CD1c-positive myeloid dendritic cell (primary cell): ENCODE measurements around the gene BNIP2.
"Not testable (repeated sequence)": the region's sequence is repeated elsewhere in the genome, so short reads cannot be mapped to it uniquely, and the experiment has no call there.

Source experiments
- DNase-seq: peaks from one replicate; pipeline ENCODE4 v3.0.0-alpha.2; 2016; ENCODE audit errors: extremely low spot score

The BNIP2 gene

DNA sequence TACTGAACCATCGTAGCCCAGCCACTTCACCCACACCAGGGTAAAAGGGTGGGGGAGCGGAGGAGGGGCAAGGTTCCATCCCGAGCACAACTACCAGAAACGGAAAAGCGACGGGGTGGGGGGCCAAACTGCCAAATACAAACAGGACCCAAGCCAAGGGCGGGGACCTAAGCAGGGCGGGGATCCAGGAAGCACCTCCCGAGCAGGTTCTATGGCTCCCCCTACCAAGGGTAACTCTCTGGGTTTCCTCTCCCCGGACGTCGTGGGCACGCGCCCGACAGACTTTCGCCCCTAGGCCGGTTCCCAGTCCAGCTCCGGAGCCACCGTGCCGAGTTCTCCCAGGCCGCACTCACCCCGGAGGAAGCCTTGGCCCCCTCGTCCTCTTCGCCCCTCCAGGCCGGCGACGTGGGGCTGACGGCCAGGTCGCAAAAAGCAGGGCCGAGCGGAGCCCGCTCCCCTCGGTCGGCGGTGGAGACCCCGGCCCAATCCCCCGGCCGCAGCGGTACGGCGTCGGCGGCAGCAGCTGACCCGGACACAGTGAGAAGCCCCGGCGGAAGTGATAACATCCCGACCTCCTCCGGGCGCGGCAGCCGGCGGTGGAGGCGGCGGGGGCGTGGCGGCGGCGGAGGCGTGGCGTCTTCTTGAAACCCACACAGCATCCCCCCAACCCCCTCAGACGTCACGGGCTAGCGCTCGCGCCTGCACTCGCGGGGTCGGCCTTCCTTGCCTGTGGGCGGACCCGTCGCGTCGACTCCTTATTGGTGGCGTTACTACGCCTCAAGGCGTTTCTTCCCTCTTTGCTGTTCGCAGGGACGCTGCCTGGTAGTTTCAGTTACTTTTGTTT is at the start of gene BNIP2:
Gene BNIP2, minus strand, starts transcription at position 539 of the 844 bp plus-strand sequence. CDS start 6,863 bp downstream, outside the sequence.
- peak; percentile 98 for DNase-seq

DNA sequence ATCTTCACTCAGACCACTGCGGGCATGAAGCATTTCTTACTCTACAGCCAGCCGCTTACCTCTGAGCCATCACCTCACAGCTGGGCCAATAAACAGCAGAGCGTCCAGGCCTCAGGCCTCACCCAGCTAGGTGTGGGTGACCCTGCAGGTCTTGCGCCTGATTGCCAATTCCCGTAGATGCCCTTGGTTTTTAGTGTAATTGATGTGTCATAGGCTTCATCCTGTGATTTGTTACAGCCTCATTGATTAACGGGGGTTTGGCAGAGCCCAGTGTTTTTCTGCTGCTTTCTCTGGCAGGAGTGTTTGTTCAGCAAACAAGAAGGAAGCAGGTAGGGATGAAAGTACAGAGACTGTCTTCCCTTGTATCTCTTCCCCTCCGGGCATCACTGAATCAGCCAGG is 49.6 kb upstream of the BNIP2 start:
- DNase-seq, result no peak

DNA sequence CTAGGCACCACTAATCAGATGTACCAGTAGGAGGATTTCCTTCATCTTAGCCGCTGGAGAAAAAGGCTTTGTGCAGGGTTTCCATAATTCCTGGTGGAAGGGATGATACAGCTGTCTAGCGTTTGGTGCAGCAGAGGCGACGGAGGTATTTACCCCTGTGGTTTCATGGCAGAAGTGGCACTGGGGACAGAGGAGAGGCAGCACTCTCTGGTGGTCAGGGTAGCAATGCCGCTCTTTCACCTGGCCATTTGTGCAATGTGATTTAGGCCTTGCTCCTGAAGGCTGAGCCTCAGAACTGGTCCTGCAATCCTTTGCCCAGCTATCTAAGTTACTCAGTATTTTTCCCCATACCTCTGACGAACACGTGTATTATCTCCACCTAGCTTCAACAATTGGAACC is 47.1 kb upstream of the BNIP2 start:
- no peak for DNase-seq

DNA sequence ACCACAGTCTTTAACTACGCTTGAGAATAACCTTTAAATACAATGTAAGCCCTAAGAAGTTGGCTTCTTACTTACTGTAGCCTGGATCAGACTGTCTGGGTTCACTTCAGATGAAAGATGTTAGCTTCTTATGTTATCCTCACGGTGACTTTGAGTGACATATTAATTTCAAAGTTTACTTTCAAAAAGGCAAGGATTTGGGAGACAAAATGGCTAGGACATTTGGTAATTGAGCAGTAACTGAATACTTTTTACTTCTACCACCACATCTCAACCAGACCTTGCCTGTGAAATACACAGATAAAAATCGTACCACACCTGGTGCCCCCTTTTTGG is 36.0 kb upstream of the BNIP2 start:
- DNase-seq, result no peak

GRCh38 chr15:59723687-59724346 is 34.7 kb upstream of the BNIP2 start:
- DNase-seq, result no peak

- no peak for DNase-seq
These were observed 33.4 kb upstream of the BNIP2 start for GRCh38 chr15:59722476-59722875.

DNA sequence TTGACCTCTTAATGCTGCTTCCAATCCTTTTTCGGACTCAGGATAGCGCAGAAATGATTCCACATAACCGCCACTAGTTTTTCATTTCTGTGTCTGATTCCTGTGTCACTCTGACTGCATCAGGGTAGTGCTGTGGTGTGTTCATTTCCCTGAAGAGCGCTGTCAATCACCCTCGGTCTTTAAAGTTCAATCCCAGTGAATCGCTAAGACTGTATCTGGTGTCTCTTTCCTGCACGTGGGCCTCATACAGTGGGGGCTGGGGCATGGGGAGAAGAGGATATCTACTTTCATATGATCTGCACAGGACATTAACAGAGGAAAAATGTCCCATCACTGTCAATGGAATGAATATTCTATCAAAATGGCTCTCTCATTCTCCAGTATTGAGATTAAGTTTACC is 32.9 kb upstream of the BNIP2 start:
- DNase-seq, result no peak

DNA sequence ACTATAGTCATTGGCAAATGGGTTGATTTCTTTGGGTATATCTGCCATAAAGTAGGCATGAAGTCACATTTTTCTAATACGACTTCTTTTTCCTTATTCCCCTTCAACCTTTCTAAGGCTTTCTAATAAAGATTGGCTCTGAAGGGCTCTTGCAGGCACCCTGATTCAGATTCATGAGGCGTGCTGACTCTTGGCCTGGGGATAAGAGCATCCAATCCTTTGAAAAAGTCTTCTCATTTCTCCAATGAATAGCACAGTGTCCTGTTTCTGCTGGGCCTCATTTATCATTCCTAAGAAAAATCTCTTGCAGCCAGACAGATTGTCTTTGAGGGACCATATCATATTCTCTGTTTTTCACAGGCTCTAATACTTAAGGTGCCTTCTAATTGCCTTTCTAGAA is 32.3 kb upstream of the BNIP2 start:
- DNase-seq, result no peak

- no peak for DNase-seq
These were observed 24.1 kb upstream of the BNIP2 start for GRCh38 chr15:59713177-59713576.

DNA sequence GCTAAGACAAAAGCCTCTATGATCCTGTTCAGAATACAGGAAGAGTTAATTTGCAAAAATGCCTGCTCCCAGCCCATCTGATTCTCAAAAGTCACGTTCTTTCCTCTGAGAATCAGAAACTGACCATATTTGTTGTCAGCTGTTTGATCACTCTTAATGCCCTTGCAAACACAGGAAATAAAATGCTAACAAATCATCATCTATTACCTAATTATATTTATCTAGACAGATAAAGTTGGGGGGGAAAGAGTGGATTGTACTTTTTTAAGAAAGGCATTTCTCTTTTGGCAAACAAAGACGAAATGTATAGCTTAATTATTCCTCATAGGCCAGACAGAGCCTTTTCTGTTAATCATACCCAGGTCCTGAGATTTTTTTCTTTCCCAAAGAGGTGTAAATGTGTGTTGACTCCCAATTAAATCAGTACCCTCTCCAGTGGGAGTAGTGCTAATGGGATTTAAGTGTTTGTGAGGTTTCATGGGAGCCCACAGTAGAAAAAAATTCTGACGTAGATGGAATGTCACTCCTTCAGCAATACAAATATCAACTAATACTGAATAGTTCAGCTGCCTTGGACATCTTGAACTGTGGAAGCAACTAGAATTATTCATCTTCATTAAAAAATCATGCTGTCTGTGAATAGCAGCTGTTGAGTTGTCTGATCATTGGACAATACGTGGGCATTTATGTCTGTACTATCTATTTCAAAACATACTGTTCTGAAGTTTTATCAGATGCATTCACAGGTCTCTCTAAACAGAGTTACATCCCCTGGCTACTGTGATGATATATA is 22.5 kb upstream of the BNIP2 start:
- DNase-seq, result no peak

GRCh38 chr15:59707619-59708018 is 18.5 kb upstream of the BNIP2 start:
- no peak for DNase-seq

- no peak for DNase-seq
These were observed 15.1 kb upstream of the BNIP2 start for GRCh38 chr15:59703979-59704796.

DNA sequence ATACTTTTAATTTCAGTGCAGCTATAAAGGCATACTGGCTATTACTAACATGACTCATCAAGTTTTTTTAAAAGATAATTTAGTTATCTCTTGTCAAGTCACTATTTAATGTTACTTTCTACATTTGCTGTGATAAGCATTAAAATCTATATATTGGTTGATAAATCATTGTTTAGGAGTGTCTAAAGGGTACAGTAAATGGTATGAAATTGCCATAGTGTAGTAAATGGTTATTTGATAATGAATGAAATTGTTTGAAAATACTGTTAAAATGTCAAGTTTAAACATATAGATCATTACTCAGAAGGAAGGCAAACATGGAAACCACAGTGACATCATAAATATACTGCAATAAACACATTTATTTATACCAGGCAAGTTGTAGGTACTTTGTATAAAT is 13.2 kb upstream of the BNIP2 start:
- no peak for DNase-seq

- DNase-seq, result no peak
These were observed 12.8 kb upstream of the BNIP2 start for GRCh38 chr15:59701880-59702279.

- DNase-seq, result no peak
These were observed 10.8 kb upstream of the BNIP2 start for GRCh38 chr15:59699810-59700431.

DNA sequence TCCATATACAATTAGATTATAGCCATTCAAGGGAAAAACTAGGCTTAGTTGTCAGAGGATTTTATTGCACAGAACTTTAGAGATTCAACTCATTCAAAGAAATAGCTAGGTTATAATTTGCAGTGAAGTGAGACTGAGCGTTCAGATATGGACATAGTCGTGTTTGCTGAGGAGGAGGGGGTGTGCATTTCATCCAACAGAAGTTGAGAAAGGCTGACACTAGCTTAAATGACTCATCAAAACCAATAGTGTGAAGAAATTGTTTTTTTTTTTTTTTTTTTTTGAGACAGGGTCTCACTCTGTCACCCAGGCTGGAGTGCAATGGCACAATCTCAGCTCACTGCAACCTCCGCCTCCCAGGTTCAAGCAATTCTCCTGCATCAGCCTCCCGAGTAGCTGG is 8.9 kb upstream of the BNIP2 start:
- not testable (repeated sequence) for DNase-seq

- no peak for DNase-seq
These were observed 7.2 kb upstream of the BNIP2 start for GRCh38 chr15:59696332-59696731.

DNA sequence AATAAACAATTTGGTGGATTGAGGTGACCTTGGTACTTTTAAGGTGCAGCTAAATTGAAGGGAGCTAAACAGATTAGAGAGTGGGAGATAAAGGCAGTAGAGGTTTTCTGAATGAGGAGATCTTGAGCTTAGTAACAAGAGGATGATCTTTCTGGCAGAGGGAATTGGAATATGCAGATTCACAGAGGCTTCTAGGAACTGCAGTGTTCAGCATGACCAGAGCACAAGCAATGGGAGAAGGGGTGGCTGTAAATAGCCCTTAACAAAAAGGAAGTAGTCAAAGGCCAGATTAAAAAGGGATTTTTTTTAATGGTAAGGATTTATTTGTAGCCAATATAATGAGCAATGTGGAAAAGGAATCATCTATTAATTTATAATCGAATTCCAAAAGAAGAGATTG is 5.7 kb upstream of the BNIP2 start:
- no peak for DNase-seq

- DNase-seq, result peak; percentile 82
These were observed 2.2 kb upstream of the BNIP2 start for GRCh38 chr15:59691194-59691805.

DNA sequence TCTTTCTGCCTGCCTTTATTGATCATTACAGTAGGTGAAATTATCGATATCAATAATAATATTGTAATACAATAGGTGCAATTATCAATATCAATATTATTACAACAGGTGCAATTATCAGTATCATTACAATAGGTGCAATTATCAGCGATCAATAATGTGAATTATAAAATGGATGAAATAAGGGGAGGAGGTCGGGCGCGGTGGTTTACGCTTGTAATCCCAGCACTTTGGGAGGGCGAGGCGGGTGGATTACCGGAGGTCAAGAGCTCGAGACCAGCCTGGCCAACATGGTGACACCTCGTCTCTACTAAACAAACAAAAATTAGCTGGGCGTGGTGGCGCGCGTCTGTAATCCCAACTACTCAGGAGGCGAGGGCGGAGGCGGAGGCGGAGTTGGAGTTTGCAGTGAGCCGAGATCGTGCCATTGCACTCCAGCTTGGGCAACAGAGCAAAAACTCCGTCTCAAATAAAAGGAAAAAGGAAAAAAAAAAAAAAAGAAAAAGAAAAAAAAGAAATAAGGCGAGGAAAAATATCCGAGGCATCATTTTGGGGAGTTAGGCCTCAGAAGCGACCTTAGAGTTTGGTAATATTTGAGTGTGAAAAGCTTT is 611 bp upstream of the BNIP2 start:
- DNase-seq, result peak; percentile 82

DNA sequence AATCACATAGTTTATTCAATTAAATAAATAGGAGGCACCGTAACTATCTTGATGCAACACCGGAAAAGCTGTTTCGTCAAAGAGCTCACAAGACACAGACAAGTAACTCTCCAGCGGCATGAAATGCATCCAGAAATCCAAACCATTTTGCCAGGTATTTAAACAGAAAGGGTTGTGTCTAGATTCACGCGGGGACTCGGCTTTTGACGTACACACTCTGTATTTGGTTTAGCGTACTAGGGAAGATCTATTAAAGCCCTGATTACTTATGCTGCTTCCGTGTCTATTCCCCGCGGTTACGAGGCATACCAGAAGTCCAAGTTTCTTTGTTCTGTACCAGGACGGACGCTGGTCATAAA is 718 bp downstream of the BNIP2 start:
- DNase-seq, result peak; percentile 83
